GM19397 (cell line): ENCODE results near the gene ZNF354C.

Source experiments
- ATAC-seq: cut with Tn5 transposase; IDR thresholded peaks from one replicate; pipeline ENCODE4 v1.9.1; 2021; ENCODE audit warnings: mild to moderate bottlenecking, moderate library complexity; ENCODE audit not compliant: unreplicated experiment

ZNF354C gene

GRCh38 chr5:179113143-179113530 is 53.0 kb downstream of the ZNF354C start:
- ATAC-seq: no peak

- no peak for ATAC-seq
Measured at GRCh38 chr5:179113945-179114641, 53.9 kb downstream of the ZNF354C start.

- no peak for ATAC-seq
Measured at GRCh38 chr5:179114756-179115155, 54.6 kb downstream of the ZNF354C start.

DNA sequence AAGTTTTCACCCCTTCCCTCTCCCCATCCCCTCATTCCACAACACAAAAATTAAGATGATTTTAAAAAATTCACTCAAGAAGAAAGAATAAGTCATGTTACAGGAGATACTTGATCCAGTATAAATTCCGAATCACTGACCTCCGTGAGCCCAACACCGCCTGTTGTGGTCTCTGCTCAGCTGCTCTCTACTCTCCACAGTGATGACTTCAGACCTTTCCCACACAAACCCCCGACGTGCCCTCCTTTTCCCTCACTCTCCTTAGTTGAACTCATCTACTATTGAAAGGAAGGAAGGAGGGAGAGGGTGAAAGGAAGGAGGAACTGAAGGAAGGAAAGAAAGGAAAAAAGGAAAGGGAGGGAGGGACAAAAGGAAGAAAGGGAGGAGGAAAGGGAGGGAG is 55.1 kb downstream of the ZNF354C start:
- ATAC-seq: no peak

DNA sequence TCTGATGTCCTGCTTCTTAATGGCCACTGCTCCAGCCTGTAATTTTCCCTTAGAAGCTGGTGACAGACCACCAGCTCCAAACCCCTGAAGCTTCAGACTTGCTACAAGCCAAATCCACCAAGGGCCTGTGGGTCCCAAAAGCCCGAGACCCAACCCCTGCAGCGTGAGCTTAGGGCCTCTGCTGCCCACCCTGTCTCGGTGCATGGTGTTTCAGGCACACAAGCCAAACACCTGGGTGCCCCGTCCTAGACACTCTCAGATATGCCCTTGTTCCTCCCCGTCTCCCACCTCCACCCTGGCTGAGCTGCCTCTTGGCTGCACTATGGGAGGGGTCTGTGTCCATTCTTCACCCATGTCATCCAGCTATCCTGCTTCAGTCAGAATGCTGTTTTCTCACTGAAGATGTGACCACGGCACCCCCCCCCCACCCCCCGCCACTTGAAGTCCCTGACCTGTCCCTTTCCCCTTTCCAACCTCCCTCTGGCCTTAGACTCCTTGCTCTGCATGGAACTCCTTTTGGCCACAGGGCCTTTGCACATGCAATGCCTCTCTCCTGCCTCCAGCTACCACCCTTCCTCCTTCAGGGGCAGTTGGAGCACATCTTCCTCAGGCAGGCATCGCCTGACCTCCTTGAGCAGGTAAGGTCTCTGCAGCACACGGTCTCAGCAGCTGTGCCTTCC is 55.8 kb downstream of the ZNF354C start:
- ATAC-seq: no peak

DNA sequence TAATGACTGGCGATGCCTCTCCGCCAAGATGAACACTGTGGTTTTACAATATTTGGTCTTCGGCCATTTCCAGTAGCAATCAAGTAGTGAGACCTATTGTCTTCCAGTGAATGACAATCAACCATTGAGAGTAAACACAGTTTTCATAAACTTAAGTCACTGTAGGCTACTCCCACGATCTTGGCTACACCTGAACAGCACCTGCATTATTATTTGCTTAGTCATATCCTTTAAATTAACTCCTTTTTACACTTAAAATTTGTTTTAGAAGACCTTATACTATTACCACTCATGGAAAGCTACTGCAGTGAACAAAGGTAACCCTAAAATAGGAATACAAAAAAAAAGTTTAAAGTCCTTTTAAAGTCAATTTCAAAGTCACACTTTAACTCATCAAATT is 58.2 kb downstream of the ZNF354C start:
- no peak for ATAC-seq

GRCh38 chr5:179118756-179119414 is 58.7 kb downstream of the ZNF354C start:
- ATAC-seq: no peak

DNA sequence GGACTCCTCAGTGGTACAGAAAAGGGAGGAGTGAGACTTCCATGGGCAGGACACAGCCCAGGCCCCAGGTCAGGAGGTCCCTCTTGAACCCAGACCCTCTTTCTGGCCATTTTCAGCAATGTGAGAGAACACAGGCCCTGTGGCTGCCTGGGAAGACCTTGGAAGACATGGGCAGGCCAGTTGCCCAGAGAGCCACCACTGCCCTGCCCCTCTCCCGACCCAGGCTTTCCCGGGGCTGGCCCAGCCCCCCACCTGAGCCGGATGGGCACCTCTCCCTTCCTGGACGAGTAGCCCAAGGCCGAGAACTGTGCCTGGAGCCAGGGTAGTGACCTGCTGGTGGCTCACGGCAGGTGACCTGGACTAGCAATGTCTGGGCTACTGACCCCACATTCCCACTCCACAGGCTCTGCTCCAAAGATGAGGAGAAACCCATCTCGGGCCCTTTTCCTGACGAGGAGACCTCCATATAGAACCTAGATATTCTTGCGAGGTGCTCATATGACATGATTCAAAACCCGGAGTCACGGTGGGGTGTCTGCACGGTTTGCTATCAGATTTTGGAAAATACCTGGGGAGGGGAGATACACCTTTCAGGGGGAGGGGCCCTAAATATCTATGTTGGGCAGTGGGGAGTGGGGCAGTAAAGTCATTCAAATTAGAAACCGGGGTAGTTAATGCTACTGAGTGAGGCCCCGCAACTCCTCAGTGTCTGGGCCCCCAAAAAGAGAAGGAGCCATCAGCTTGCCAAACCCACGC is 59.4 kb downstream of the ZNF354C start:
- no peak for ATAC-seq

GRCh38 chr5:179120421-179120861 is 60.3 kb downstream of the ZNF354C start:
- ATAC-seq: no peak

GRCh38 chr5:179120951-179121666 is 60.9 kb downstream of the ZNF354C start:
- no peak for ATAC-seq

DNA sequence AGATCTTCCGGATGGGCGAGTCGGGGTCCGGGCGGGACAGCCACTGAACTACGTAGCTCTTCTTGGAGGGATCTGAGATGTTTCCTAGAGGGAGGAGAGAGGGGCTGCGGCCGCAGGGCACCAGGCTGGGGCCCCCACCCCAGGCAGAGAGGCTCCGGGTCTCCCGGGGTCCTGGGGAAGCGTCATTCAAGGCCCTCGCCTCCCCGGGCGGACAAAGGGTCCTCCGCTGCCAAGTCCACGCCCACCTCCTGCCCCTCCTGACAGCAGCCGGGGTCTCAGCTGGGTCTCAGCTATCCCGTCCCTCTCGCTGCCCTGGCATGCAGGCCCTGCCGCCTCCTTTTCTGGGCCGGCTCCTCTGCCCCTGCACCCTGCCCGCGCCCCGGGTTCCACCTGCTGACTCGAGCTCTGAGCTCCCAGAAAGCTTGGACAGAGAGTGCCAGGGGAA is 61.5 kb downstream of the ZNF354C start:
- ATAC-seq: no peak

- ATAC-seq: no peak
Measured at GRCh38 chr5:179122411-179123108, 62.4 kb downstream of the ZNF354C start.

DNA sequence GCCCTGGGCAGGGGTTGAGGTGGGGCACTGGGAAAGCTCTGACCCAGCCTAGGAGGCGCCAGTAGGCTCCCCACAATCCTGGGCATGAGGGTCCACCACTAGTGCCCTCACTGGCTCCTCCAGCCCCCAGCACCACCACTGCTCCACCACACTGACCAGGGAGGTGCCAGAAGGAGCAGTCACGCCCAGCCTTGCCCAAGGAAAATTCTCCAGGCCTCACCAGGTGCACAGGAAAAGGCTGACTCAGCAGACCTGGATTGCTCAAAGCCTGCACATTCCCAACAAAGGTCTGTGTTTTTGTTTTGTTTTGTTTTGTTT is 62.9 kb downstream of the ZNF354C start:
- no peak for ATAC-seq

GRCh38 chr5:179123491-179124272 is 63.5 kb downstream of the ZNF354C start:
- ATAC-seq: no peak

DNA sequence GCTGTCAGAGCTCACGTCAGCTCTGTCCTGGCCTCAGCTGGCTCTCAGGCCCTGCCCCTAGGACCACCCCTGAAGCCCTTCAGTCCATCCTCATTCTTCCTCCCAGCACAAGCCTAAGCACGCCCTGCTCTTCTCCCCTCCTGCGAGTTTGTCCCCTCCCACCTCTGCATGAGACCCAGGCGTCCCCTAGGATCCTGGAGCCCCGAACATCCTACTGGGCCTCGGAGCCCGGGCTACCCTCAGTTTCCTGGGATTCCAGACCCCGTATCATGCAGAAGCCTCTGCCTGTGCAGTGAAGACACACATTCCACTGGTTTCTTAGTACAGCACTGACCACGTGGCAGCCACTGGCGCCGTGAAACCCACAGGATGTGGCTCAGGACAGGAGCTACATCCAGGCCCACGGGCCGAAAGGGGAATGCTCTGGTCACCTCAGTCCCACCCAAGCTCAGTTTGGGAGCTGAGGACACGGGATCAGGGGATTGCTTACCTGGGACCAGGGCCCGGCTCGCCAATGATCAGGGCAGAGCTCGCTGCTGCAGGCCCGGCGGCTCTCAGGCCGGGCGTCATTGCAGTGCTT is 64.2 kb downstream of the ZNF354C start:
- no peak for ATAC-seq

DNA sequence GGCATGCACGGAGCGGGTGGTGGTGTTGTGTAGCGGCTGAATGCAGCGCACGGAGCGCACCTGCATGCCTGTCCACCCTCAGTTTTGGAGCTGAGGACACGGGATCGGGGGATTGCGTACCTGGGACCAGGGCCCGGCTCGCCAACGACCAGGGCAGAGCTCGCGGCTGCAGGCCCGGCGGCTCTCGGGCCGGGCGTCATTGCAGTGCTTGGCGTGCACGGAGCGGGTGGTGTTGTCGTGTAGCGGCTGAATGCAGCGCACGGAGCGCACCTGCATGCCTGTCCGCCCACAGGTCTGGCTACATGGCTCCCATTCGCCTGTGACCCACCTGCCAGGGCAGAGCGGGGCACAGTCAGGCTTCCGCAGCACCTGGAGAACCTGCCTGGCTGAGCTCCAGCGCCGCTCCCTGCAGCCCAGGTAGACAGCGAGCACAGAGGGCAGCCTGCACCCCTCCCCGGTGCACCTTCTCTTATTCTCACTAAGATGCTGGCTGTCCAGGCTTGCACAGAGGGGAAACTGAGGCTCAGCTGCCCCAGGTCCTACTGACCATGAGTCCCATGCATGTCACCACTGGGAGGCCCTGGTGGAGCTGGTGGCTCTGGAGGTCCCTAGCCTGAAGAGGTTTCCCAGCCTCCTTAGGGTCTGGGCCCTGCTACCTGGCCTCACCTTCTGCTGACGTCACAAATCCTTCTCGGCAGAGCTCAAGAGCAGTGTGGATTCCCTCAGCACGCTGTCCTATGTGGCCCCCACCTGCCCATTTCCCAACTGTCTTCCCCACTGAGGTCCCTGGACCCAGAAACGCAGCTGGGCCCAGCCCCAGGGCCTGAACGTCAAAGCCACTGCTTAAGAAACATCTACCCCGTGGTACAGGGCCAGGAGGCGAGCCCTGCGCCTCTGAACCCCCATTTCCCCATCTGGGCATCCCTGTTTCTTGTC is 64.9 kb downstream of the ZNF354C start:
- no peak for ATAC-seq

GRCh38 chr5:179125789-179126505 is 65.8 kb downstream of the ZNF354C start:
- ATAC-seq: no peak
